GM19099 (cell line): ENCODE results near the gene ACTG2.

Source experiments
- POLR2A ChIP-seq: IDR thresholded peaks from 3 replicates; pipeline ENCODE4 v1.6.1; 2011; ENCODE audit warnings: low read depth; ENCODE audit not compliant: insufficient read length; ENCODE audit errors: extremely low read depth

ACTG2 gene

DNA sequence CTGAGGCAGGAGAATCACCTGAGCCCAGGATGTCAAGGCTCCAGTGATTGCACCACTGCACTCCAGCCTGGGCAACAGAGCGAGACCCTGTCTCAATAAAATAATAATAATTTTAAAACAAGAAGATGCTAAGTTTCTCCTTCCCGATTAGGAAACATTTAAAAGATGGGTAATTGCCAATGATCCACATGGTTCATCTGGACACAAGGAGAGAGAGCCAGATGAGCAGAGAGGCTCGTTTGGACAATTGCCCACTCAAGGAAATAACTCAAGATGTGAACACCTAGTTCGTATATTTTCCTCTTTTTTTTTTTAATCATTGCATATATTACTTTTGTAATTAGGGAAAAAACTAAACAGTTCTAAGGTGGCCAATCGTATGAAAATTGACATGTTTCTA lies 3.6 kb upstream of the ACTG2 start:
- no peak for TF ChIP-seq POLR2A

DNA sequence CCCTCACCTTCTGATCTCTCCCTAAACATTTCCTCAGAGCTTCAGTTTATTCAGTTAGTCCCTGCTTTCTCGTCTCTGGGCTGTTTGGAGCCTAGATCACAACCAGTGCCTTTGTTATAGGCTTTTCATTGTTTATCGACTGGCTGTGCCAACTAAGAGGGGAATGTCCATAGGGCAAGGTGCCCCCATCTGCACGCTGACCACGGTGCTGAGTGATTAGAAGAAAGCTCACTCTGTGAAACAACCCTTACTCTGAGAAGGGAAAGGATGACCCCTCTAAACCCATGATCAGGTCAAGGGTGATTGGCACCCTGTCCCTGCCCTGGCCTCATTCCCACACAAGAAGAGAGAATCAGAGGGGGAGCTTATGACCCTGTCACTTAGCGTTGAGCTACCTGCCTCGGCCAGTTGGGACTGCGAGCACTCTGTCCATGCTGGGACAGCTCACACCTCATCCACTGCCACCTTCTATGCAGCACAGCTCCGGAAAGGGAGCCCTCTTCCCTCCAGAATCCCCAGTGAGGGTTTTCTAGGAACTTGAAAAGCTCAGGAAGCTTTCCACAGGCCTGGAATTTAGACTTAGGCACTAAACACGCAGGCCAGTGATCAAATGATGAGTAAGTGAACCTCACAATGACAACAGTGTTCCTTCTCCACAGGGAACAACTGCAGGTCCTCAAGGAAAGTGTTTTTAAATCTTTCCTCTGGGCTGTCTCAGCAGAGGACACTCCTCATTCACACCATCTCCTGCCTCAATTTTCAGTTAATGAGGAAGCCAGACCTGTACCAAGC lies 2.3 kb upstream of the ACTG2 start:
- TF ChIP-seq POLR2A: no peak

DNA sequence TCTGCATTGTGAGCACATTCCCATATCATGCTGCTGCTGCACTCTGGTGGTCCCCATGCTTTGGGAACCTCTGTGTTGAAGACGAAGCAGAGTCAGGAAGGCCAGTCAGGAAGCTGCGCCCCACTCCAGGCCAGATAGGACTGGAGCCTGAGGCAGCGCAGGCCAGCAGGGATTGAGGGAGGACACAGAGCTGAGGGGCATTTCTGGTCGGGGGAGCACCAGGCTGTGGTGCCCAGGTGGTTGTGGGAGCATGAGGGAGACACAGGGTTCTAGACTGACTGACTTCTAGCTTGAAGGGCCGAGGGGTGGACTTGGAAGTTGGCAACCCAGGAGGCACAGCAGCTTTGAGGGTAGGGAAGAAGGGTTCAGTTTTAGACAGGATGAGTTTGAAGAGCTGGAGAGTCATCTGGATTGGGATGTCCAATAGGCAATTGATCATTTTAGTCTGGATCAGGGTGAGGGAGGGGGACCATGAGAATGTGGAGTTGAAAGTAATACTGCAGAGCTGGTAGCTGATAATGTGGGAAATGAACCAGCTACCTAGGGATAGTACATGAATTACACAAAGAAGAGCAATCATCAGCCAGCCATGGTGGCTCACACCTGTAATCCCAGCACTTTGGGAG lies 1.4 kb upstream of the ACTG2 start:
- TF ChIP-seq POLR2A: no peak

DNA sequence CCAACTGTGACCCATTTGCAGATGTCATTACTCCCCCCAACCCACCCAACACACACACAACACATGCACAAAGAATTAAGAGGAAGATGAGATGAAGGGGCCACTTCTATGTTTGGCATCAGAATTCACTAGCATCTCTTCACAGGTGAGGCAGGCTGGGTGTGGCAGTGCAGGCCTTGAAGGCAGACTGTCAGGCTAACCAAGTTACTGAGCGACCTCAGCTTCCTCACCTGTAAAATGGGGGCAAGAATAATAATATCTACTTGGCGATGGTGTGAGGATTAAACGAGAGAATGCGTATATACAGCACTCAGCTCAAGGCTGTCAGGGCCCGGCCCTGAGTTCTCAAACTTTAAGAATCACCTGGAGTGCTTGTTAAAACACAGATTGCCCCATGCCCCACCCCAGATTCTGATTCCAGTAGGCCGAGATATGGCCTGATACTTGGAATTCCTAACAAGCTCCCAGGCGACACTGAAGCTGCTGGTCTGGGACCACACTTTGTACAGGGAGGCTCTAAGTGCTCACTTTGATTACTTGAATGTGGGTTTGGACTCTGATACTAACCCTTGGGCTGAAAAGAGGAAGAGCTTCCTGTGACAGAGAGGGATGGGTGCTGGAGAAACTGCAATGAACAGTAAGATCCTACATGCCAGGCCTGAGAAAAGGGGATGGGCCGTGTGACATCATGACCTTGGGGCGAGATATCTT lies 1.1 kb downstream of the ACTG2 start:
- no peak for TF ChIP-seq POLR2A

DNA sequence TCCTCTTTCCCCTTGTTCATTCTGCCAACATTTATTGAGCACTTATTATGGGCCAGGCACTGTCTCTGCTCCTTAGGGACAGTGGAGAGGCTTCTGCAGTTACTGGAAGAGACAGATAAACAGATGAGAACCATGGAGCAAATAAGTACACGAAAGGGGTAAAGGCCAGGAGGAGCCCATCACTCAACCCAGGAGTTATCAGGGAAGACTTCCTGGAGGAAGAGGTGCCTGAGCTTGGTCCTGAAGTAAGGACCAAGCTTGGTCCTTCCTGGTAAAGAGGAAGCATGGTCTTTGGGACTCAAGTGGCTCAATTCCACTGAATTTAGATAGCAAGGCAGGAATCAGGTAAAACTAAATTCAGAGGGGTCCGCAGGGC lies 1.7 kb downstream of the ACTG2 start:
- TF ChIP-seq POLR2A: no peak

DNA sequence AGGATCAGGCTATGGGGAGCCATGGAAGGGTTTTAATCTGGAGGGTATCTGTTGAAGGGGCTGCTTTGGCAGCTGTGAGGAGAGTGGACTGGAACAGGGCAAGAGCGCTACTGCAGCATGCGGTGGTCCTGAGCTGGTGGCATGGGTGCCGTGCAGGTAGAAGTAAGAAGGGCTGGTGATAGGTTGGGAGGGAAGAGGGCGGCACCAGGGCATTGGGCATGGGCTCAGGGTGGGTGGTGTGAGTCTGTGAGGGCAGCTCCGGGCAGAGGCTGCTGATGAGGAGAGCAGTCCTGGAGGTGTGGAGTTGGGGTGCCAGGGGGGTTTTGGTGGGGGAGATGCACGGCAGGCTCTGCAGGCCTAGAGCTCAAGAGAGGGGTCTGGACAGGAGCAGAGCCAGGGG lies 2.1 kb downstream of the ACTG2 start:
- TF ChIP-seq POLR2A: no peak

DNA sequence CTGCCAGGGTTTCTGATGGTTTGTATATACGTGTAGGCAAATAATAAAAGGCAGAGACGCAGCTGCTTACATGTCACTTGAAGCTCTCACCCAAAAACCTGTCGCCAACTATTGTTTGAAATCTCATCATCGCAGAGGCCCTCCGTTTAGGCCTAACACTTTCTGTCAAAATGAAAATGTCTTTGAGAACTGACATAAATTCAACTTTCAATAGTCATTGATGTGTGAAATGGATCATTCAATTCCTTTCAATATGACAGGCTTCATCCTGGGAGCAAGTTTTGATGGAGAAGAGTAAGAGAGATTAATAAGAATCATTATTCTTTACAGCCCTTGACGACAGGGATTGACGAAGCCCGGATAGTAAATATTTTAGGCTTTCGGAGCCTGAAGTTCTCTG lies 2.7 kb downstream of the ACTG2 start:
- no peak for TF ChIP-seq POLR2A

DNA sequence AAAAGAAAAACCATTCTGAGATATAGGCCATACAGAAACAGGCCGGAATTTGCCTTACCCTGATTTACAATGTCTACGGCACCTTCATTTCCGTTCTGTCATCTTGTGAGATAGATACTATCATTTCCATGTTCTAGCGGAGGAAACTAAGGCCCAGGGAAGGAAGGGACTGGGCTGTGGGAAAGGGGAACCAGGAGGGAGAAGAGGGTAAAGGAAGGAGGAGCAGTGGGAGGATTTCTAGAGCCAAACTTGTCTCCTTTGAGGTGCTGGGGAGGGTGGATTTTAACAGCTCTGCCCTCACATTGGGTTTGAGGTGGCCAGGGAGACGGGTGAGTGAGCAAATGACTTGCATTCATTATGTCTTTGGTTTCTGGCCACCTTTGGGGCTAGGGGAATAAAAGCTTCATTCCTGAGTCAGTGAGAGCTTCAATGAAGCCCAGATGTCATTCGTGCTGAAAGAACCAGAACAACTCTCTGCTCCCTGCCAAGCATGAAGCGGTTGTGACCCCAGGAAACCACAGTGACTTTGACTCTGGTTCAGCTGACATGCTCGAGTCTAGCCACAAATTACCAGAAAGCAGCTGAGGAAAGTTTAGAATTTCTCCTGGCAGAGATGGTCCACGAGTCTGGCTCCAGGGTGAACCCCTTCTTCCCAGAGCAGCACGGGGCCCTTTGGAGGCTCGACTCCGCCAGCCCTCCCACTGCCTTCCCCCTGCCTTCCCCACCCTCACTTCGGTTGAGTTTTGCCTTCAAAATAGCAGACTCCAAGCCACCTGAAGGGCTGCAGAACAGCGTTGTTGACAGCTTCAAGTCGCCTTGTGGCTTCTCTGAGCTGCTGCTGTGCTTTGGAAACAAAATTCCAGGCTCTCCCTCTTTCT lies 3.8 kb downstream of the ACTG2 start:
- TF ChIP-seq POLR2A: no peak

DNA sequence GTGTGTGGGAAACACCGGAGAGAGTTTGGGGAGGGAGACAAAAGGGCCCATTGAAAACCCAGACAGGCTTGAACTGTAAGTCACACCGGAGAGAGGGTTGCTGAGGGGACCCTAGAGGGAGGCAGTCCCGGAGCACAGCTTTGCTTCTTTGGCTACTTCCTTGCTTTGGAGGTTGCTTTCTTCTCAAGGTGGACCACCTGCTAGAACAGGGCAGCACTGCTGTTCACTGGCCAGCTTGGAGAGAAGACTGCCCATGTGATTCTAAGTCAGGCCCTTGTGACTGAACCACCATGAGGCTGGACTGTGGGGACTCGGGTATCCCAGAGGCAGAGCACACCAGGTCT lies 4.4 kb downstream of the ACTG2 start:
- TF ChIP-seq POLR2A: no peak

DNA sequence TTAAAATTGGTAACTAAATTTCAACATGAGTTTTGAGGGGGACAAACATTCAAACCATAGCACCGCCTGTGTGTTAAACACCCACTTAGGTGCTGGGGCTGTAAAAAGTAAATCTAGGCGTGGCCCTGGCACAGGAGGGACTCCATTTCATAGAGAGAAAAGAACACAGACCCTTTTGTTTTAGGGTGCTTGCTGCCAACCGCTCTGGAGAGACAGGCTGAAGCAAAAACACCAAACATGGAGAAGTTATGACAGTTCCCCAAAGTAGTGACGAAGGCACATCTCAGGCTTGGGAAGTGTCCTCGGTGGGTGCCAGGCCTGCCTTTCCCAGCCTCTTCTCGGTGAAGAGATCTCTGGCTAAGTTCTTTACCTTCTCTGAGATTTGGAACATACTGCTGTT lies 5.1 kb downstream of the ACTG2 start:
- no peak for TF ChIP-seq POLR2A

DNA sequence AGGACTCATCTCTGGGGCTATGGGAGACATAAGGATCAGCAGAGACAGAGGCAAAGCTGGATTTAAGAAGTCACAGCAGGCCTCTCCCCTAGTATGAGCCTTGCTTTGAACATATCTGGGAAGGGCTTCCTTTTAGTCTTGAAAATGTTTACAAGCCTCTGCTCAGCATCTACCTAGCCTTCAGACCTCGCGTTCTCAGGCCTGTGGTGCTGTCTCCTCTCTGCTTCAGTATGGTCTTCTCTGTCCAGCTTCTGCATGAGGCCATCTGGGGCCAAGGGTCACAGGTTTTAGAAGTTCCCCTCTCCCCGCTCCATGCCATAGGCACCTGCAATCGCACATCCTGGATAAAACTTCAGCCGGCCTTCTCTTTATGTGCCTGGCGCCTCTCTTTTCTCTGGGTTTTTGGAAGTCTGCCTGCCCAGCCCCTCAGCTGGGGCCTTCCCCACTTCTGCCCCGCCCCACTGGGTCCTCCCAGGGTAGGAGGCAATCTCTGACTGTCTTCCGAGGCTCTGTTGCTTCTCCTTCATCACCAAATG lies 7.1 kb downstream of the ACTG2 start:
- no peak for TF ChIP-seq POLR2A

DNA sequence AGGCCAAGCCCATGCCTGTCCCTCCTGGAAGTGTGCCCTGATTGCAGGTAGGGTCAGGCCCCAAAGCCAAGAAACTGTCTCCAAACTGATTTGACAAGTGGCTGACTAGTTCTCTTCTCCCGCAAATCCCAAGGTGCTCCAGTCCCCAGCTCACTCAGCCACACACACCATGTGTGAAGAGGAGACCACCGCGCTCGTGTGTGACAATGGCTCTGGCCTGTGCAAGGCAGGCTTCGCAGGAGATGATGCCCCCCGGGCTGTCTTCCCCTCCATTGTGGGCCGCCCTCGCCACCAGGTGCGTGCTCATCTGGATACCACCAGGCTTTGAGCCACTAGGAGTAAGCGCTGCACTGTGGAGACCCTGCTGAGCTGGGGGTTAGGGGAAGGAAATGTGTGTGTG lies 8.3 kb downstream of the ACTG2 start:
- no peak for TF ChIP-seq POLR2A

DNA sequence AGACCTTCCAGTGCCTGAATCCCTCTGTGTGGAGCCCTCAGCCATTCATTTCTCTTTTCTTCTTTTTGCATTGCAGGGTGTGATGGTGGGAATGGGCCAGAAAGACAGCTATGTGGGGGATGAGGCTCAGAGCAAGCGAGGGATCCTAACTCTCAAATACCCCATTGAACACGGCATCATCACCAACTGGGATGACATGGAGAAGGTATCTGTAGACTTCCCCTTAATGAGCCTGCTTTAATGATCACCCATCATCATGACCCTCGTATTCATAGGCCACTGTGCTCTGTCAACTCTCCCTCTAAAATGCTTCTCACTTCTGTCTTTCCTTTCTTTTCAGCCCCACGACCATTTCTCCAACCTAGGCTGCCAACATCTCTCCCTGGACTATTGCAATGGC lies 9.5 kb downstream of the ACTG2 start:
- no peak for TF ChIP-seq POLR2A

DNA sequence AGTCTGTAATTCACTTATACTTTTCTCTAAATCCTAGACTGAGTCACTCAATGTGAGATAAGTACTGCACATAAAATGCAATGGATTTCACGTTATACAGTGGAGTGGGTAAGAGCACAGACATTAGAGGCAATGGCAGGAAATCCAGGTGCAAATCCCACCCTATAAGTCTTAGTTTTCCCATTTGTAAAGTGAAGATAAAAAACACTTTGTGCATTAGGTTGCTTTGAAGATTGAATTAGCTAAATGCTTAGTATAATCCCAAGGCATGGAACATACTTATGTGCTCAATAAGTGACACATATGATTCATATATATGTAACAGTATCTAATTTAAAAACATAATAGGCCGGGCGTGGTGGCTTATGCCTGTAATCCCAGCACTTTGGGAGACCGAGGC lies 10.5 kb downstream of the ACTG2 start:
- no peak for TF ChIP-seq POLR2A

DNA sequence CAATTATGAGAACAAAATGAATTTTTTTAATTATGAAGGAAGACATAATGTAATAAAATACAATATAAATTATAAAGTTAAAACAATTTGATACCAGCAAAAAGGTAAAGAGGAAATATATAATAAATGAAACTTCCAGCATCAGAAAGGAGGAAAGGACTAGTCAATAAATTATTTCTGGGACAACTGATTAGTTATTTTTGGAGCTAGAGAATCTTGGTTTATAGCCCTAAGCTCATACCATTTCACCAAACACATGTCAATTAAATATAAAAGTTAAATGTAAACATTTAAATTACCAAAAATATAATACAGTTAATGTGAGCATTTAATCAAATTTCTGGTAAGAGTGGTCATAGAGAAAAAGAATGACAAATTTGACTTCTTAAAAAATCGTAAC lies 12.1 kb downstream of the ACTG2 start:
- TF ChIP-seq POLR2A: no peak
